Gastroesophageal sphincter (tissue), 3 donors: ENCODE results near the gene IZUMO1.

ENCODE experiments used
- CTCF ChIP-seq, 4 experiments: fragments of 200-600 bp in 2 of 4; fragments of 450-650 bp in 2 of 4; sonication (generic) in 1 of 4; IDR thresholded peaks; one replicate each; pipeline ENCODE4 v1.5.1; 2017 to 2019; ENCODE audit warnings: antibody characterized with exemption in 4 of 4, mild to moderate bottlenecking in 2 of 4, moderate library complexity in 2 of 4
- POLR2A ChIP-seq, 2 donors: fragments of 450-650 bp; IDR thresholded peaks; one replicate each; pipeline ENCODE4 v1.6.1; 2017; ENCODE audit warnings: antibody characterized with exemption in 2 of 2, mild to moderate bottlenecking in 2 of 2, moderate library complexity in 1 of 2
- POLR2AphosphoS5 ChIP-seq: sonication (generic); formaldehyde crosslinking; IDR thresholded peaks from one replicate; pipeline ENCODE4 v1.6.1; 2017; ENCODE audit warnings: antibody characterized with exemption

- TF ChIP-seq CTCF (IDR thresholded peaks at IDR 0.05): no peak
- TF ChIP-seq POLR2AphosphoS5: no peak
- TF ChIP-seq POLR2A (IDR thresholded peaks at IDR 0.05): no peak
These were observed 24.5 kb downstream of the IZUMO1 start for GRCh38 chr19:48722196-48722708.
